ENCODE data around the gene ST6GALNAC2. TPM values are rescaled to one million over a fixed set of nuclear protein-coding genes. Genes with fewer than 3 reads are reported as not detected.
A peak's percentile ranks its signal among the peaks of the same experiment; 100 is the strongest.

Gene ST6GALNAC2
- total RNA-seq, 6 experiments from 2014 or later: 0.81 to 5.0 (median 2.3) TPM

DNA sequence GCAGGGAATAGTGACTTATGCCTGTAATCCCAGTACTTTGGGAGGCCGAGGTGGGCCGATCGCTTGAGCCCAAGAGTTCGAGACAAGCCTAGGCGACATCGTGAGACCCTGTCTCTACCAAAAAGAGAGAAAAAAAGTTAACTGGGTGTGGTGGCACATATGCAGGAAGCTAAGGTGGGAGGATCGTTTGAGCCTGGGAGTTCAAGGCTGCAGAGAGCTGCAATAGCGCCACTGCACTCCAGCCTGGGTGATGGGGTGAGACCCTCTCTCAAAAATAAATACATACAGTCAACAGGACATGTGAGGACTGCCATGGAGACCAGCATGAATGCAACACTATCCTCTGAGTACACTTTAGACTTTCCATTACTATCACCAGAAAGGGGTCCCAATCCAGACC, 15.4 kb upstream of the ST6GALNAC2 start:
- peaks cover 0 to 15% (median 6%) of the 10 kb centered on the region in 4 donors for H3K4me1 ChIP-seq
- H3K27me3 ChIP-seq: no peaks in the 10 kb centered on the region
- intact Hi-C loops (cut with DNase I): no loop called here
- H3K27ac ChIP-seq: no peak overlapping the region
- no peak overlapping the region for H3K4me3 ChIP-seq
- TF ChIP-seq CTCF (IDR thresholded peaks at IDR 0.05) (no peak), POLR2A (IDR thresholded peaks at IDR 0.05) (no peak)
- no peaks in the 10 kb centered on the region for H3K9me3 ChIP-seq
- 85% methylated on average over 7 of the region's 8 CpGs for WGBS (ENCODE audit: insufficient coverage, low coverage, low lambda C conversion rate, missing lambda C conversion rate)
- DNase-seq: peak in 1 of 3 donors; percentile 33
- ATAC-seq: no peak
- H3K36me3 ChIP-seq: no peaks in the 10 kb centered on the region

DNA sequence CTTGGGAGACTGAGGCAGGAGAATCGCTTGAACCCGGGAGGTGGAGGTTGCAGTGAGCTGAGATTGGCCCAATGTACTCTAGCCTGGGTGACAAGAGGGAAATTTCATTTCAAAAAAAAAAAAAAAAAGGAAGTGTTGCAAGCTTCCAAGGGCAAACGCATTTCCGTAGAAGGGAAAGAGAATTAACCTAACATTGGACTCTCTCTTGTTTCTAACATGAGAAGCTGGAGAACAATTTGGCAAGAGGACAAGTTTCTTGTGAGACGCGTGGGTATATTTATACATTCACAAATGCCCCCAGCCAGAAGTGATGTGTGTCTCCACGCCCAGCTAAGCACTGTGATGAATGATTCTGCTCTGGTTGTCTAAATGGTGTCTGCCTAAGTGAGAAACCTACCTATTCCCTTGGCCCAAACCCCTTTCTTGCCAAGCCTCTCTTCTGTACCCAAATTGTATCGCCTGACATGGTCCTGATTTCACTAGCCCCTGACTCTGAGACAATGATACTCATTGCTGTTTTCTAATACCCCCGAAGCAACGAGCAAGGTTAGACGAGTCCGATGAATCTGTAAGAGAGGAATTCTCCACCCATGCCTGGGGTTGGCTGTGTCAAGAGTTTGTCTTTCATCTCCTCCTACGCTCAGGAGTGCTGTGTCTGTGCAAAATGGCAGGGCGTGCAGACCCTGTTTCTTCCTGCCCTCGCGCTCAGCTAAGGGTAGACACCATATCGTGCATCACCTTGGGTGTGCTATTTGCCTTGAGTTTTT, 14.2 kb upstream of the ST6GALNAC2 start:
- H3K9me3 ChIP-seq: no peaks in the 10 kb centered on the region
- H3K27ac ChIP-seq: no peak overlapping the region
- peaks cover 0 to 15% (median 6%) of the 10 kb centered on the region in 4 donors for H3K4me1 ChIP-seq
- no peak overlapping the region for H3K4me3 ChIP-seq
- peak in 1 of 3 donors; percentile 31 for DNase-seq
- intact Hi-C loops (cut with DNase I): no loop called here
- TF ChIP-seq CTCF (IDR thresholded peaks at IDR 0.05): no peak
- TF ChIP-seq POLR2A (IDR thresholded peaks at IDR 0.05): no peak
- no peaks in the 10 kb centered on the region for H3K27me3 ChIP-seq
- no peaks in the 10 kb centered on the region for H3K36me3 ChIP-seq
- 69% methylated on average over 16 of the region's 17 CpGs for WGBS (ENCODE audit: insufficient coverage, low coverage, low lambda C conversion rate, missing lambda C conversion rate)
- peak in 2 of 4 donors; percentile 3 to 7 for ATAC-seq

- peak overlapping the region in 2 of 3 donors; percentile 40 to 82 for H3K27ac ChIP-seq
- ATAC-seq (peak in 3 of 4 donors; percentile 1 to 12 (median 3)), DNase-seq (no peak)
- H3K4me1 ChIP-seq: peaks cover 0 to 15% (median 6%) of the 10 kb centered on the region in 4 donors
- H3K36me3 ChIP-seq: no peaks in the 10 kb centered on the region
- H3K9me3 ChIP-seq: no peaks in the 10 kb centered on the region
- H3K27me3 ChIP-seq: no peaks in the 10 kb centered on the region
- 17% methylated on average over 2 of the region's 2 CpGs for WGBS (ENCODE audit: insufficient coverage, low coverage, low lambda C conversion rate, missing lambda C conversion rate)
- TF ChIP-seq CTCF (IDR thresholded peaks at IDR 0.05): no peak
- no peak for TF ChIP-seq POLR2A (IDR thresholded peaks at IDR 0.05)
- no peak overlapping the region for H3K4me3 ChIP-seq
- intact Hi-C loops (cut with DNase I): no loop called here
These were observed 12.4 kb upstream of the ST6GALNAC2 start for GRCh38 chr17:76598004-76598439.

- intact Hi-C loops (cut with DNase I): no loop called here
- DNase-seq: peak; percentile 51 to 93 (median 83)
- Histone ChIP-seq H3K36me3 (no peaks in the 10 kb centered on the region), H3K27me3 (no peaks in the 10 kb centered on the region), H3K4me3 (no peak overlapping the region), H3K27ac (peak overlapping the region in 2 of 3 donors; percentile 65 to 83), H3K9me3 (no peaks in the 10 kb centered on the region), H3K4me1 (peaks cover 0 to 15% (median 6%) of the 10 kb centered on the region in 4 donors)
- ATAC-seq: peak; percentile 81 to 88 (median 84)
- 51% methylated on average over 9 of the region's 12 CpGs for WGBS (ENCODE audit: insufficient coverage, low coverage, low lambda C conversion rate, missing lambda C conversion rate)
- no peak for TF ChIP-seq POLR2A (IDR thresholded peaks at IDR 0.05)
- no peak for TF ChIP-seq CTCF (IDR thresholded peaks at IDR 0.05)
These were observed 11.7 kb upstream of the ST6GALNAC2 start for GRCh38 chr17:76597156-76598003.
